Esophagus muscularis mucosa (tissue), 4 donors: Measurements from ENCODE around the gene MATN4.

ENCODE experiments used
- CTCF ChIP-seq, 3 experiments: fragments of 200-600 bp in 2 of 3; fragments of 450-650 bp in 1 of 3; sonication (generic) in 2 of 3; IDR thresholded peaks; one replicate each; pipeline ENCODE4 v1.5.1; 2017 to 2019; ENCODE audit warnings: antibody characterized with exemption in 3 of 3, mild to moderate bottlenecking in 2 of 3, moderate library complexity in 1 of 3
- EP300 ChIP-seq: sonication (generic); formaldehyde crosslinking; IDR thresholded peaks from one replicate; pipeline ENCODE4 v1.6.1; 2017; ENCODE audit warnings: antibody characterized with exemption
- POLR2A ChIP-seq: fragments of 450-650 bp; IDR thresholded peaks from one replicate; pipeline ENCODE4 v1.6.1; 2017; ENCODE audit warnings: antibody characterized with exemption, moderate library complexity, mild to moderate bottlenecking, low read depth
- POLR2AphosphoS5 ChIP-seq, 2 donors: sonication (generic); formaldehyde crosslinking; IDR thresholded peaks; one replicate each; pipeline ENCODE4 v1.6.1; 2017; ENCODE audit warnings: antibody characterized with exemption in 2 of 2

- TF ChIP-seq CTCF (IDR thresholded peaks at IDR 0.05) (no peak), POLR2A (no peak), POLR2AphosphoS5 (IDR thresholded peaks at IDR 0.05) (no peak), EP300 (no peak)
Measured at GRCh38 chr20:45258259-45258658, 49.8 kb downstream of the MATN4 start.
